ENCODE data around the gene ARGLU1. TPM values are rescaled to one million over a fixed set of nuclear protein-coding genes. Genes with fewer than 3 reads are reported as not detected.

Gene ARGLU1
- polyA plus RNA-seq, 1 donor (not counting 4 experiments of a cell fraction or from before 2014, with no cell fraction given), result 96.8 TPM

GRCh38 chr13:106541826-106542225 lies 26.1 kb downstream of the ARGLU1 start:
- dilution Hi-C loops (cut with MboI; ENCODE audit: extremely low pct_ligation_motif_present, low sequenced_read_pairs), result no loop called here
- Histone ChIP-seq H3K27ac (ENCODE audit: control insufficient read depth, insufficient read depth, low read length) (no peak overlapping the region), H3K9me3 (ENCODE audit: control insufficient read depth, low read depth, low read length) (no peaks in the 10 kb centered on the region), H3K4me1 (ENCODE audit: control insufficient read depth, extremely low read depth, insufficient read depth, low read length) (no peaks in the 10 kb centered on the region), H3K9me1 (ENCODE audit: control insufficient read depth, extremely low read depth, insufficient read depth, low read length) (no peaks in the 10 kb centered on the region), H3K79me2 (ENCODE audit: control insufficient read depth, insufficient read depth, low read length) (peaks cover 21% of the 10 kb centered on the region), H4K20me1 (ENCODE audit: control insufficient read depth, extremely low read depth, insufficient read depth, low read length) (peaks cover 9% of the 10 kb centered on the region), H3K4me3 (ENCODE audit: control insufficient read depth in 2 of 3, extremely low read depth in 1 of 3, insufficient read depth in 2 of 3, low read depth in 1 of 3, low read length in 3 of 3) (no peak overlapping the region), H3K36me3 (ENCODE audit: control insufficient read depth in 2 of 2, extremely low read depth in 1 of 2, insufficient read depth in 2 of 2, low read length in 2 of 2) (peaks cover 2 to 3% of the 10 kb centered on the region in 2 experiments), H2AFZ (ENCODE audit: control insufficient read depth, low read length) (no peak overlapping the region), H3K9ac (ENCODE audit: control insufficient read depth, extremely low read depth, insufficient read depth, low read length) (no peak overlapping the region), H3K4me2 (ENCODE audit: control insufficient read depth, extremely low read depth, insufficient read depth, low read depth, low read length) (no peak overlapping the region), H3K27me3 (ENCODE audit: control insufficient read depth, extremely low read depth, insufficient read depth, low read length) (no peaks in the 10 kb centered on the region)
- no peak for DNase-seq (ENCODE audit: low read depth, low spot score)
- TF ChIP-seq EZH2 (IDR thresholded peaks at IDR 0.05; ENCODE audit: low read length) (no peak), CTCF (optimal IDR thresholded peaks at IDR 0.05 in 1 of 3, IDR thresholded peaks at IDR 0.05 in 1 of 3, conservative IDR thresholded peaks at IDR 0.05 in 1 of 3; ENCODE audit: extremely low read depth in 1 of 3, insufficient read depth in 2 of 3, low read length in 3 of 3) (no peak)
- FAIRE-seq, result no peak

DNA sequence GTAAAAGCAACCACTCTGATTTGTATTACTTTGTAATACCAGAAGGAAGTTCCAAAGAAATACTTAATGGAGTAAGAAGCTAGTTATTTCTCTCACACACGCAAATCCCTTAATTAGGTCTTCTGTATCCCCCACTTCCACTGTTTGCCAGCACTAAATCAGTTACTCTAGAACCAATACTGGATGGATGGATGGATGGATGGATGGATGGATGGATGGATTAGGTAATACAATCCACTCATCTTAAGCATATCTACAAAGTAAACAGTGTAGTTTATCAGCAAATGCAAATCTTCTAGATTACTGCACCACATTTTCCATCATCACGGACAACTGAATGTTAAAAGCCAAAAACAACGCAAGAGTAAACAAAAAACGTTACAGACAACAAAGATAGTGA lies 27.3 kb downstream of the ARGLU1 start:
- DNase-seq (ENCODE audit: low read depth, low spot score), result no peak
- H3K79me2 ChIP-seq (ENCODE audit: control insufficient read depth, insufficient read depth, low read length), result peaks cover 9% of the 10 kb centered on the region

More for the DNA sequence above, 27.3 kb downstream of the ARGLU1 start:
- Histone ChIP-seq H3K27me3 (ENCODE audit: control insufficient read depth, extremely low read depth, insufficient read depth, low read length) (no peaks in the 10 kb centered on the region), H3K9me3 (ENCODE audit: control insufficient read depth, low read depth, low read length) (no peaks in the 10 kb centered on the region), H3K4me2 (ENCODE audit: control insufficient read depth, extremely low read depth, insufficient read depth, low read depth, low read length) (no peak overlapping the region), H3K4me1 (ENCODE audit: control insufficient read depth, extremely low read depth, insufficient read depth, low read length) (peaks cover 5% of the 10 kb centered on the region), H4K20me1 (ENCODE audit: control insufficient read depth, extremely low read depth, insufficient read depth, low read length) (peaks cover 4% of the 10 kb centered on the region), H3K27ac (ENCODE audit: control insufficient read depth, insufficient read depth, low read length) (no peak overlapping the region), H3K36me3 (ENCODE audit: control insufficient read depth in 2 of 2, extremely low read depth in 1 of 2, insufficient read depth in 2 of 2, low read length in 2 of 2) (peaks cover 1 to 3% of the 10 kb centered on the region in 2 experiments), H3K9ac (ENCODE audit: control insufficient read depth, extremely low read depth, insufficient read depth, low read length) (no peak overlapping the region), H3K4me3 (ENCODE audit: control insufficient read depth in 2 of 3, extremely low read depth in 1 of 3, insufficient read depth in 2 of 3, low read depth in 1 of 3, low read length in 3 of 3) (no peak overlapping the region), H3K9me1 (ENCODE audit: control insufficient read depth, extremely low read depth, insufficient read depth, low read length) (no peaks in the 10 kb centered on the region), H2AFZ (ENCODE audit: control insufficient read depth, low read length) (no peak overlapping the region)
- dilution Hi-C loops (cut with MboI; ENCODE audit: extremely low pct_ligation_motif_present, low sequenced_read_pairs), result no loop called here
- no peak for FAIRE-seq
- TF ChIP-seq EZH2 (IDR thresholded peaks at IDR 0.05; ENCODE audit: low read length) (no peak), CTCF (optimal IDR thresholded peaks at IDR 0.05 in 1 of 3, IDR thresholded peaks at IDR 0.05 in 1 of 3, conservative IDR thresholded peaks at IDR 0.05 in 1 of 3; ENCODE audit: extremely low read depth in 1 of 3, insufficient read depth in 2 of 3, low read length in 3 of 3) (no peak)
